COLO668 (cell line): ENCODE results near the gene ANKHD1.

Source experiments
- DNase-seq: peaks from one replicate; lab custom pipeline; 2025; ENCODE audit not compliant: unreplicated experiment; lab: John Stamatoyannopoulos, UW

The ANKHD1 gene

DNA sequence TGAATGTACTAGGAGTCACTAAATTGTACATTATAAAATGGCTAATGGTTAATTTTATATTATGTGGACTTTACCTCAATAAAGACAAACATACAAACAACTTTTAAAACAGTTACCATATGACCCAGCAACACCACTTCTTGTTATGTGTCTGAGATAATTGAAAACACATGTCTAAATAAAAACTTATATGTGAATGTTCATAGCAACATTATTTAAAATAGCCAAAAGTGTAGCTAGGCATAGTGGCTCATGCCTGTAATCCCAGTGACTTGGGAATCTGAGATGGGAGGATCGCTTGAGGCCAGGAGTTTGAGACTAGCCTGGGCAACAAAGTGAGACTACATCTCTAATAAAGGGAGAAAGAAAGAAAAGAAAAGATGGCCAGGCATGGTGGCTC is 185.9 kb downstream of the ANKHD1 start:
- DNase-seq = no peak

DNA sequence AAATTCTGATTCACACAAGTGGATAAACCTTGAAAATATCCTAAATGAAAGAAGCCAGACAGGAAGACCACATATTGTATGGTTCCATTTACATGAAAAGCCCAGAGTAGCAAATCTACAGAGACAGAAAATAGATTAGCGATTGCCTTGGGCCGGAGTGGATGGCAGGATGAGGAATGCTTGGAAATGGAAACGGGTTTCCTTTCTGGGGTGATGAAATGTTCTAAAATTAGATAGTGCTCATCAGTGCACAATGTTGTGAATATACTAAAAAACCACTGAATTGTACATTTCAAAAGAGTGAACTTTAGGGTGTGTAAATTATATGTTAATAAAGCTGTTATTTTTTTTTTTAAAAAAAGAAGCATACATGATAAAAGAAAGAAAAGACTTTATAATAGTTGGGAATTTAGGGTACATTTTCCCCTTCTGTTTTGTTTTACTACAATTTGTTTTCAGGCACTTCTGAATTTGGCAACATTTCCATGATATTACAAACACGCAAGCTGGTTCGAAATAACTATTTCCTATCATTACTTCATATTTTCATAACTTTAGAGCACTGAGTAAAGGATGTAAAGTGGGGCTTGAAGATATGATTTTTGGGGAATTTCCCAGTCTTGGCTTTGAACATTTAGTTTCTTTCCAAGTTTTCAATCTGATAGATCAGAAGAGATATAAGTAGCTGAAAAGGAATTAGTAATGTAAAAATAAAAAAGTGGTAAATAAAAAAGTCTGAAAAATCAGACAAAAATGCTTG is 186.9 kb downstream of the ANKHD1 start:
- no peak for DNase-seq
